ENCODE results near the gene ABCF2.

Gene ABCF2

DNA sequence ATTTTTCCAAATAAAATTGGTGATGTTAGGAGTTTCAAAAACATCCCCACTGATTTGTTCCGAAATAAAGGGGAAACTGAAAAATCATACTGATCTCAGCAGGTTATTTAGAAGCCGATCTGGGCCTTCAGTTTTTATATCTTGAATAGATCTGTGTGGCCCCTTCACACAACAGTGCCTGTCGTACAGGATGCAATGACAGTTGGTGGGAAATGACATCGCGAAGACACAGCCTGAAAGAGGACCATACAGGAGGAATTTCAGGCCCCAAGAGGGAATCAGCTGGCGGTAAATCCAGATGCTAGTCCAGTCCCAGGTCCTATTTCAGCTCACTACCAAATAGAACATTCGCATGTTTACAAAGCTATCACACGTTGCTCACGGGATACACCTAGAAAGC, 19.7 kb downstream of the ABCF2 start:
- no peak for DNase-seq (ENCODE audit: low read depth, low spot score)
- WGBS (ENCODE audit: insufficient coverage, insufficient read length) = no CpG with 5 or more reads among the region's 9 CpGs
- Histone ChIP-seq H3K4me1 (ENCODE audit: control insufficient read depth, insufficient read depth, low read length) (peaks cover 6% of the 10 kb centered on the region), H3K4me3 (ENCODE audit: low read length) (no peak overlapping the region), H3K9me3 (ENCODE audit: control insufficient read depth, insufficient read depth, low read length) (no peaks in the 10 kb centered on the region), H3K27ac (ENCODE audit: low read length) (no peak overlapping the region), H3K36me3 (ENCODE audit: control insufficient read depth, insufficient read depth, low read length) (no peaks in the 10 kb centered on the region), H3K27me3 (ENCODE audit: control insufficient read depth, insufficient read depth, low read length) (no peaks in the 10 kb centered on the region)

GRCh38 chr7:151206914-151207313, 20.1 kb downstream of the ABCF2 start:
- Histone ChIP-seq H3K4me3 (ENCODE audit: low read length) (no peak overlapping the region), H3K36me3 (ENCODE audit: control insufficient read depth, insufficient read depth, low read length) (no peaks in the 10 kb centered on the region), H3K4me1 (ENCODE audit: control insufficient read depth, insufficient read depth, low read length) (peaks cover 6% of the 10 kb centered on the region), H3K27ac (ENCODE audit: low read length) (no peak overlapping the region), H3K27me3 (ENCODE audit: control insufficient read depth, insufficient read depth, low read length) (no peaks in the 10 kb centered on the region), H3K9me3 (ENCODE audit: control insufficient read depth, insufficient read depth, low read length) (no peaks in the 10 kb centered on the region)
- DNase-seq (ENCODE audit: low read depth, low spot score) = no peak
- WGBS (ENCODE audit: insufficient coverage, insufficient read length) = no CpG with 5 or more reads among the region's 9 CpGs

- no peaks in the 10 kb centered on the region for H3K27me3 ChIP-seq (ENCODE audit: control insufficient read depth, insufficient read depth, low read length)
- no CpG with 5 or more reads among the region's 6 CpGs for WGBS (ENCODE audit: insufficient coverage, insufficient read length)
- H3K4me1 ChIP-seq (ENCODE audit: control insufficient read depth, insufficient read depth, low read length) = peaks cover 4% of the 10 kb centered on the region
- no peaks in the 10 kb centered on the region for H3K36me3 ChIP-seq (ENCODE audit: control insufficient read depth, insufficient read depth, low read length)
- H3K9me3 ChIP-seq (ENCODE audit: control insufficient read depth, insufficient read depth, low read length) = no peaks in the 10 kb centered on the region
- H3K27ac ChIP-seq (ENCODE audit: low read length) = no peak overlapping the region
- no peak for DNase-seq (ENCODE audit: low read depth, low spot score)
- H3K4me3 ChIP-seq (ENCODE audit: low read length) = no peak overlapping the region
Observed at GRCh38 chr7:151205730-151206129, 21.3 kb downstream of the ABCF2 start.

- Histone ChIP-seq H3K36me3 (ENCODE audit: control insufficient read depth, insufficient read depth, low read length) (no peaks in the 10 kb centered on the region), H3K27ac (ENCODE audit: low read length) (no peak overlapping the region), H3K9me3 (ENCODE audit: control insufficient read depth, insufficient read depth, low read length) (no peaks in the 10 kb centered on the region), H3K27me3 (ENCODE audit: control insufficient read depth, insufficient read depth, low read length) (no peaks in the 10 kb centered on the region), H3K4me3 (ENCODE audit: low read length) (no peak overlapping the region), H3K4me1 (ENCODE audit: control insufficient read depth, insufficient read depth, low read length) (no peaks in the 10 kb centered on the region)
- no peak for DNase-seq (ENCODE audit: low read depth, low spot score)
- no CpG with 5 or more reads among the region's 48 CpGs for WGBS (ENCODE audit: insufficient coverage, insufficient read length)
Observed at GRCh38 chr7:151204383-151205032, 22.5 kb downstream of the ABCF2 start.

- DNase-seq (ENCODE audit: low read depth, low spot score) = no peak
- no peak overlapping the region for H3K27ac ChIP-seq (ENCODE audit: low read length)
- H3K27me3 ChIP-seq (ENCODE audit: control insufficient read depth, insufficient read depth, low read length) = no peaks in the 10 kb centered on the region
- H3K36me3 ChIP-seq (ENCODE audit: control insufficient read depth, insufficient read depth, low read length) = no peaks in the 10 kb centered on the region
- no peaks in the 10 kb centered on the region for H3K9me3 ChIP-seq (ENCODE audit: control insufficient read depth, insufficient read depth, low read length)
- H3K4me3 ChIP-seq (ENCODE audit: low read length) = no peak overlapping the region
- WGBS (ENCODE audit: insufficient coverage, insufficient read length) = no CpG with 5 or more reads among the region's 9 CpGs
- 0 out of 2 replicates have a peak, but pooled peaks cover 1% of the 10 kb centered on the region for H3K4me1 ChIP-seq (ENCODE audit: control insufficient read depth, insufficient read depth, low read length)
Observed at GRCh38 chr7:151202836-151203235, 24.2 kb downstream of the ABCF2 start.

DNA sequence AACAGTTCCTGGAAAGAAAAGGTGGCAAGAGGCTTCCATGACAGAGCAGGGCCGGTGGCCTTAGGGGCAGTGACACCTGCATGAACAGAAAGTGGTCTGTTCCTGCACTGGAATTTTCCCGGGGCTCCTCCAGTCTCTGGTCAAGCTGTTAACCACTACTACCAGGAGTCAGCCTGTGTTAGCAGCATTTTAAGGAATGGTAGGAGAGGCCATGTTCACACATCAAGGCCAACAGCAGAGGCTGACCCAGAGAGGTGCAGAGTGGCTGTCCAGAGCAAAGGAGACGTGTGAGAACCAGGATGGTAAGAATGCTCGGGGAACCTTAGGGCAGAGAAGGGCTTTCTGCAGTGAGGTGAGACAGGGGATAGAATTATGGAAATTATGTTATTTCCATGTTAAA, 25.3 kb downstream of the ABCF2 start:
- Histone ChIP-seq H3K36me3 (ENCODE audit: control insufficient read depth, insufficient read depth, low read length) (no peaks in the 10 kb centered on the region), H3K9me3 (ENCODE audit: control insufficient read depth, insufficient read depth, low read length) (no peaks in the 10 kb centered on the region), H3K4me1 (ENCODE audit: control insufficient read depth, insufficient read depth, low read length) (0 out of 2 replicates have a peak, but pooled peaks cover 1% of the 10 kb centered on the region), H3K27ac (ENCODE audit: low read length) (no peak overlapping the region), H3K27me3 (ENCODE audit: control insufficient read depth, insufficient read depth, low read length) (no peaks in the 10 kb centered on the region), H3K4me3 (ENCODE audit: low read length) (no peak overlapping the region)
- no peak for DNase-seq (ENCODE audit: low read depth, low spot score)
- WGBS (ENCODE audit: insufficient coverage, insufficient read length) = no CpG with 5 or more reads among the region's 4 CpGs

DNA sequence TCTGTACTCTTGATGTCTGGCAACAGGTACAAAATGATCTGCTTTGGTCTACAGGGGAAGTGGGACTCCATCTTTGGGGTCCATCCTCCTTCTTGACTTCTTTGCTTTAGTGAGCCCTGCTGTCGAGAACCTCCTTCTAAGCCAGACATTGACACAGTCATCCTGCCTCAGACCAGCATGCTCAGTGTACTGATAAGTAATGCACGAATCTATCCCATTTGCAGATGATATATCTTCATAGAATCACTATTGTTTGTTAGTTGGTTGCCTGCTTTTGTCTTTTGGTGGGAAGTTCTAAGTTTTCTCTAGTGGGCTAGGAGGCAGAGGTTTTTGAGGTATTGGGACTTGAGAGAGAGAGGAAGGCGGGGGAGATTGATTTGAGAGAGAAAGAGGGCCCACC, 25.7 kb downstream of the ABCF2 start:
- Histone ChIP-seq H3K4me1 (ENCODE audit: control insufficient read depth, insufficient read depth, low read length) (0 out of 2 replicates have a peak, but pooled peaks cover 1% of the 10 kb centered on the region), H3K27me3 (ENCODE audit: control insufficient read depth, insufficient read depth, low read length) (no peaks in the 10 kb centered on the region), H3K27ac (ENCODE audit: low read length) (no peak overlapping the region), H3K4me3 (ENCODE audit: low read length) (no peak overlapping the region), H3K36me3 (ENCODE audit: control insufficient read depth, insufficient read depth, low read length) (no peaks in the 10 kb centered on the region), H3K9me3 (ENCODE audit: control insufficient read depth, insufficient read depth, low read length) (no peaks in the 10 kb centered on the region)
- whole genome bisulfite sequencing (ENCODE audit: insufficient coverage, insufficient read length) = 100% methylated on average over 1 of the region's 3 CpGs
- DNase-seq (ENCODE audit: low read depth, low spot score) = no peak

GRCh38 chr7:151198945-151199848, 27.8 kb downstream of the ABCF2 start:
- H3K27me3 ChIP-seq (ENCODE audit: control insufficient read depth, insufficient read depth, low read length) = no peaks in the 10 kb centered on the region
- no peak overlapping the region for H3K4me3 ChIP-seq (ENCODE audit: low read length)
- peaks cover 6% of the 10 kb centered on the region; the same call in 1 of the 2 replicates for H3K4me1 ChIP-seq (ENCODE audit: control insufficient read depth, insufficient read depth, low read length)
- no peaks in the 10 kb centered on the region for H3K9me3 ChIP-seq (ENCODE audit: control insufficient read depth, insufficient read depth, low read length)
- no CpG with 5 or more reads among the region's 30 CpGs for WGBS (ENCODE audit: insufficient coverage, insufficient read length)
- H3K27ac ChIP-seq (ENCODE audit: low read length) = no peak overlapping the region
- no peaks in the 10 kb centered on the region for H3K36me3 ChIP-seq (ENCODE audit: control insufficient read depth, insufficient read depth, low read length)
- DNase-seq (ENCODE audit: low read depth, low spot score) = no peak

DNA sequence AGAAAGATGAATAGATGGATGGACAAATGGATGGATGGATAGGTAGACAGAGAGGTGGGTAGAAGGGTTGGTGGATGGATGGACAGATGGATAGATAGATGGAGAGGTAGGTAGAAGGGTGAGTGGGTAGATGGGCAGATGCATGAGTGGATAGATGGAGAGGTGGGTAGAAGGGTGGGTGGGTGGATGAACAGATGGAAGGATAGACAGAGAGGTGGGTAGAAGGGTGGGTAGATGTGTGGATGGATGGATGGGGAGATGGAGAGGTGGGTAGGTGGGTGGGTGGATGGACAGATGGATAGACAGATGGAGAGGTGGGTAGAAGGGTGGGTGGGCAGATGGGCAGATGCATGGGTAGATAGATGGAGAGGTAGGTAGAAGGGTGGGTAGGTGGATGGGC, 29.1 kb downstream of the ABCF2 start:
- Histone ChIP-seq H3K27me3 (ENCODE audit: control insufficient read depth, insufficient read depth, low read length) (no peaks in the 10 kb centered on the region), H3K4me1 (ENCODE audit: control insufficient read depth, insufficient read depth, low read length) (peaks cover 6% of the 10 kb centered on the region; the same call in 1 of the 2 replicates), H3K36me3 (ENCODE audit: control insufficient read depth, insufficient read depth, low read length) (no peaks in the 10 kb centered on the region), H3K27ac (ENCODE audit: low read length) (no peak overlapping the region), H3K4me3 (ENCODE audit: low read length) (no peak overlapping the region), H3K9me3 (ENCODE audit: control insufficient read depth, insufficient read depth, low read length) (no peaks in the 10 kb centered on the region)
- no peak for DNase-seq (ENCODE audit: low read depth, low spot score)

- WGBS (ENCODE audit: insufficient coverage, insufficient read length) = no CpG with 5 or more reads among the region's 19 CpGs
- H3K9me3 ChIP-seq (ENCODE audit: control insufficient read depth, insufficient read depth, low read length) = no peaks in the 10 kb centered on the region
- H3K27me3 ChIP-seq (ENCODE audit: control insufficient read depth, insufficient read depth, low read length) = no peaks in the 10 kb centered on the region
- DNase-seq (ENCODE audit: low read depth, low spot score) = no peak
- no peaks in the 10 kb centered on the region for H3K36me3 ChIP-seq (ENCODE audit: control insufficient read depth, insufficient read depth, low read length)
- no peak overlapping the region for H3K4me3 ChIP-seq (ENCODE audit: low read length)
- peaks cover 6% of the 10 kb centered on the region; the same call in 1 of the 2 replicates for H3K4me1 ChIP-seq (ENCODE audit: control insufficient read depth, insufficient read depth, low read length)
- H3K27ac ChIP-seq (ENCODE audit: low read length) = no peak overlapping the region
Observed at GRCh38 chr7:151195616-151196450, 31.2 kb downstream of the ABCF2 start.

Data from iPS DF 6.9 (cell line).